HG03460 (cell line): ENCODE results near the gene LILRB1.
"Not testable (repeated sequence)": the region's sequence is repeated elsewhere in the genome, so short reads cannot be mapped to it uniquely, and the experiment has no call there.

Experiments
- ATAC-seq: cut with Tn5 transposase; IDR thresholded peaks from one replicate; pipeline ENCODE4 v1.9.1; 2021; ENCODE audit not compliant: unreplicated experiment

The LILRB1 gene

DNA sequence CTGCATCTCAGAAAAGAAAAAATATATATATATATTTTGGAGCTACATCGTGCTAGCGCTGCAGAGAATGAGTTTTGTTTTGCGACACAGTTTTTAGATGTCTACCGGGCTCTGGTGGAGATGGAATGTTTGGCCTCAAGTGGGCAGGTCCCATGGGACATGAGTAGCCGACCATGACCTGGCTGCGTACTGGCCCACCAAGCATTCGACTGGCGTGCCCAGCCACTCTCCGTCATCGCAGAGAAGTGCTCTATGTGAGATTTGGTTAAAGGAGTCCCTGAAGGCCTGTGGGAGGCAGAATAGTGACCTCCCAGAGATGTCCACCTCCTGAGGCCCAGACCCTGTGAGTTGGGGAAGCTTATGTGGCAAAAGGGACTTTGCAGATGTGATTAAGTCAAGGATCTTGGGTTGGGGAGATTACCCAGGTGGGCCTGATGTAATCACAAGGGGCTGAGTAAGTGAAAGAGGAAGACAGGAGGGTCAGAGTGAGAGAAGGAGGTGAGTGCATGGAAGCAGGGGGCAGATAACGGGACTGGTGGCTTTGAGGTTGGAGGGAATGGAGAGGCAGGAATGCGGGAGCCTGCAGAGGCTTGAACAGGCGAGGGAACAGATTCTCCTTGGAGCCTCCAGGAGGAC lies 31.7 kb downstream of the LILRB1 start:
- no peak for ATAC-seq

GRCh38 chr19:54662730-54663129 lies 32.4 kb downstream of the LILRB1 start, which contains the start of gene LILRB4:
Gene LILRB4, plus strand, starts transcription at chr19:54662985. Its CDS starts 49 bp downstream, at chr19:54663034.
- ATAC-seq, result no peak

DNA sequence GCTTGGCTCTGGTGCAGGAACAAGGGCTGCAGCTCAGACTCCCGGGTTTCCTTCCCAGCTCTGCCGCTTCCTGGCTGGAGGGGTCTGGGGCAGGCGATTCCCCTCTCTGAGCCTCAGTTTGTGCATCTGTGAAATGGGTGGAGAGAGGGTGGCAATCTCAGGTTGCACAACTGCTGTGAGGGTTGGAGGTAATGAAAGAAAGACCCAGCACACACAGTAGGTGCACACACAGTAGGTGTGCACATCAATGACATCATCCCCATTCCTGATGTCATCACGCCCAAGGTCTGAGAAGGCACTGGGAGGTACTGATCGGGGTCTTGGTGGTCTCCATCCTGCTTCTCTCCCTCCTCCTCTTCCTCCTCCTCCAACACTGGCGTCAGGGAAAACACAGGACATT lies 35.2 kb downstream of the LILRB1 start:
- no peak for ATAC-seq

- ATAC-seq, result no peak
These were observed 36.9 kb downstream of the LILRB1 start for GRCh38 chr19:54667217-54667616.

GRCh38 chr19:54668353-54668752 lies 38.1 kb downstream of the LILRB1 start:
- no peak for ATAC-seq

- no peak for ATAC-seq
These were observed 40.5 kb downstream of the LILRB1 start for GRCh38 chr19:54670576-54671357.

DNA sequence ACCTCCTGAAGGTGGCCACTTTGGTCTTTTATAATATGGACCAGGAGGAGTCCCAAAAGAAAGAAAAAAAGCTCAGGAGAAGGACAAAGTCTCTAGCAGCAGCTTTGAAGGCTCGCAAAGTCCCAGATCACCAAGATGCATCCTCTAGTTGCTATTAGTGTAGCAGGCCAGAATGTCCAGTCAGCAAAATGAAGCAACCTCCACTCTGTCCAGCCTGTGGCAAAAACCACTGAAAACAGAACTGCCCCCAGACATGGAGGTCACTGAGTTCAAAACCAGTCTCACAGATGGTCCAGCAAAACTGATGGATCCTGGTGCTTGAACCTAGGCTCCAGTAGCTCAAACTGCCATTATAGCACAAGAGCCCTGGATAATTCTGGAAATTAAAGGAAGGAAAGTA lies 42.9 kb downstream of the LILRB1 start:
- ATAC-seq, result no peak

- ATAC-seq, result no peak
These were observed 43.8 kb downstream of the LILRB1 start for GRCh38 chr19:54674021-54674617.

GRCh38 chr19:54676210-54676834 lies 46.0 kb downstream of the LILRB1 start:
- not testable (repeated sequence) for ATAC-seq

DNA sequence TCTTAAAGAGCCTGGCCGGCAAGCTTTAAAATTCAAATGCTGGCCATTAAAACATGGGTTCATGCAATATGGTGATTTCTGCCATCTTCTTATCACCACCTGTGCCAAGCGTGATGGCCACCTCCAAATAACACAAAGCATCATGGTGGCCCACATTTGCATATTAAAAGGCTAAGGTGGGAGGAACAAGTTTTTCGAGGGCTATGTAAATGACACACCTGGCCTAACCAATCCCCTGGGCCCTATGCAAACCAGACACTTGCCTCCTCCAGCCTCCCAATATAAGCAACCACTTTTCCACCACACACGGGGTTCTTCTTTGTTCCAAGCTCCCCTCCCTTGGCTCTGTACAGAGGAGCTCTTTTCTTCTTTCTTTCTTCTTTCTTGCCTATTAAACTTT lies 46.9 kb downstream of the LILRB1 start:
- ATAC-seq, result no peak

DNA sequence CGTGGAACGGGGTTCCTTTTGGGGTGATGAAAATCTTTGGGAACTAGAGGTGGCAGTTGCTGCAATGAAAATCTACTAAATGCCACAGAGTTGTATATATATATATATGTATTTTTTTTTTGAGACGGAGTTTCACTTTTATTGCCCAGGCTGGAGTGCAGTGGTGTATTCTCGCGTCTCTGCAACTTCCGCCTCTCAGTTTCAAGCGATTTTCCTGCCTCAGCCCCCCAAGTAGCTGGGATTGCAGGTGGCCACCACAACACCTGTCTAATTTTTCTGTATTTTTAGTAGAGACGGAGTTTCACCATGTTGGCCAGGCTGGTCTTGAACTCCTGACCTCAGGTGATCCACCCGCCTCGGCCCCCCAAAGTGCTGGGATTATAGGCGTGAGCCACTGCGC lies 51.3 kb downstream of the LILRB1 start:
- not testable (repeated sequence) for ATAC-seq

- no peak for ATAC-seq
These were observed 52.1 kb downstream of the LILRB1 start for GRCh38 chr19:54682306-54682856.

- no peak for ATAC-seq
These were observed 54.2 kb downstream of the LILRB1 start for GRCh38 chr19:54684527-54684926.
